ENCODE measurements around the gene F8. TPM values are rescaled to one million over a fixed set of nuclear protein-coding genes. Genes with fewer than 3 reads are reported as not detected.
A peak's percentile ranks its signal among the peaks of the same experiment; 100 is the strongest.

F8 gene
- total RNA-seq, 1 donor from 2014 or later: 37.5 TPM

- Histone ChIP-seq H3K36me3 (peaks cover 7% of the 10 kb centered on the region), H3K4me3 (no peak overlapping the region), H3K4me1 (peaks cover 8% of the 10 kb centered on the region), H3K9me3 (no peaks in the 10 kb centered on the region), H3K27ac (no peak overlapping the region), H3K27me3 (ENCODE audit: low read depth) (no peaks in the 10 kb centered on the region)
- ATAC-seq (no peak), DNase-seq (no peak)
- intact Hi-C loops (cut with DNase I): no loop called here
- TF ChIP-seq CTCF (IDR thresholded peaks at IDR 0.05): no peak
Observed at GRCh38 chrX:155028877-155029291, 6.4 kb upstream of the F8 start.

- H3K9me3 ChIP-seq: no peaks in the 10 kb centered on the region
- no peaks in the 10 kb centered on the region for H3K27me3 ChIP-seq (ENCODE audit: low read depth)
- DNase-seq (no peak), ATAC-seq (no peak)
- no peaks in the 10 kb centered on the region for H3K36me3 ChIP-seq
- peak overlapping the region; percentile 98 for H3K27ac ChIP-seq
- intact Hi-C loops (cut with DNase I): no loop called here
- no peak for TF ChIP-seq CTCF (IDR thresholded peaks at IDR 0.05)
- peak overlapping the region; percentile 61 for H3K4me3 ChIP-seq
- H3K4me1 ChIP-seq: peaks cover 8% of the 10 kb centered on the region
Observed at GRCh38 chrX:155028129-155028528, 5.6 kb upstream of the F8 start.

GRCh38 chrX:155027509-155028066, 5.1 kb upstream of the F8 start:
- ATAC-seq (peak; percentile 25 to 46), DNase-seq (no peak)
- H3K9me3 ChIP-seq: no peaks in the 10 kb centered on the region
- no peak for TF ChIP-seq CTCF (IDR thresholded peaks at IDR 0.05)
- H3K27ac ChIP-seq: peak overlapping the region; percentile 98
- peaks cover 8% of the 10 kb centered on the region for H3K4me1 ChIP-seq
- H3K4me3 ChIP-seq: peak overlapping the region; percentile 61
- no peaks in the 10 kb centered on the region for H3K36me3 ChIP-seq
- no peaks in the 10 kb centered on the region for H3K27me3 ChIP-seq (ENCODE audit: low read depth)
- intact Hi-C loops (cut with DNase I): no loop called here

- intact Hi-C loops (cut with DNase I): no loop called here
- TF ChIP-seq CTCF (IDR thresholded peaks at IDR 0.05): no peak
- no peaks in the 10 kb centered on the region for H3K36me3 ChIP-seq
Observed at GRCh38 chrX:155026727-155027508, 4.4 kb upstream of the F8 start, which contains the start of gene FUNDC2. FUNDC2 (plus strand) TSS chrX:155026844; CDS start chrX:155026939, 95 bp downstream.

GRCh38 chrX:155026420-155026726, 3.9 kb upstream of the F8 start:
- peak overlapping the region; percentile 98 for H3K27ac ChIP-seq
- H3K27me3 ChIP-seq (ENCODE audit: low read depth): no peaks in the 10 kb centered on the region
- no peak for TF ChIP-seq CTCF (IDR thresholded peaks at IDR 0.05)
- H3K36me3 ChIP-seq: no peaks in the 10 kb centered on the region
- ATAC-seq (no peak), DNase-seq (no peak)
- peak overlapping the region; percentile 61 for H3K4me3 ChIP-seq
- intact Hi-C loops (cut with DNase I): no loop called here
- peaks cover 8% of the 10 kb centered on the region for H3K4me1 ChIP-seq
- H3K9me3 ChIP-seq: no peaks in the 10 kb centered on the region

More at GRCh38 chrX:155026727-155027508, 4.4 kb upstream of the F8 start, which contains the start of gene FUNDC2:
- Histone ChIP-seq H3K4me3 (peak within 1 kb of the TSS; percentile 61), H3K9me3 (no peaks in the 10 kb centered on the region), H3K4me1 (peaks cover 8% of the 10 kb centered on the region), H3K27me3 (ENCODE audit: low read depth) (no peaks in the 10 kb centered on the region), H3K27ac (peak within 1 kb of the TSS; percentile 98)
- DNase-seq (peak; percentile 96), ATAC-seq (peak; percentile 95 to 97)

Data from lower lobe of right lung (tissue), 2 donors.